IMR-90 (cell line): Measurements from ENCODE around the gene AMZ1. TPM values are rescaled to one million over a fixed set of nuclear protein-coding genes. Genes with fewer than 3 reads are reported as not detected.

Experiments
- ATAC-seq: fragments of 200-7000 bp; cut with Tn5 transposase; 2 replicates; pipeline ENCODE4 v1.9.1; 2020; ENCODE audit warnings: low read depth, mild to moderate bottlenecking, moderate library complexity
- BruUV-seq: library from RNA; stranded (reverse); fragments of 400-500 nt; replicated peaks from 2 replicates; lab custom pipeline; 2021; lab: Mats Ljungman, UMichigan
- CTCF ChIA-PET: fragments of 300-600 bp; formaldehyde crosslinking; extraction: SDS; loops from one replicate; lab custom pipeline; 2021; ENCODE audit warnings: antibody characterized with exemption; lab: Yijun Ruan, JAX
- POLR2A ChIA-PET: fragments of 300-600 bp; sonication (Branson Sonifier 250); formaldehyde crosslinking; loops from one replicate; lab custom pipeline; 2022; ENCODE audit warnings: antibody characterized with exemption; ENCODE audit not compliant: unreplicated experiment; lab: Charles Lee
- DNase-seq: peaks from one replicate; pipeline ENCODE4 v3.0.0; 2013
- H2AFZ ChIP-seq: replicated peaks from 2 replicates; pipeline ENCODE3; 2013; ENCODE audit warnings: low read length, mild to moderate bottlenecking; ENCODE audit not compliant: poor library complexity
- H2AK5ac ChIP-seq: 2 replicates; pipeline ENCODE4 v1.6.1; 2013; ENCODE audit warnings: low read depth, low read length, inconsistent platforms
- H2AK9ac ChIP-seq: replicated peaks from 2 replicates; pipeline ENCODE3; 2013; ENCODE audit warnings: mild to moderate bottlenecking, low read depth, low read length, moderate library complexity; ENCODE audit not compliant: poor library complexity
- H2BK120ac ChIP-seq: 2 replicates; pipeline ENCODE4 v1.6.1; 2013; ENCODE audit warnings: low read depth, low read length, inconsistent platforms
- H2BK15ac ChIP-seq: 3 replicates; pipeline ENCODE4 v1.6.1; 2013; ENCODE audit warnings: low read depth, low read length, inconsistent platforms
- H2BK20ac ChIP-seq: 2 replicates; pipeline ENCODE4 v1.6.1; 2013; ENCODE audit warnings: low read depth, mild to moderate bottlenecking, inconsistent platforms, low read length, moderate library complexity
- H2BK5ac ChIP-seq: 2 replicates; pipeline ENCODE4 v1.6.1; 2013; ENCODE audit warnings: mild to moderate bottlenecking, low read depth, low read length, inconsistent platforms; ENCODE audit not compliant: poor library complexity, severe bottlenecking
- H3K14ac ChIP-seq: replicated peaks from 2 replicates; pipeline ENCODE4 v1.6.1; 2013; ENCODE audit warnings: low read depth, low read length, inconsistent platforms
- H3K18ac ChIP-seq: 2 replicates; pipeline ENCODE4 v1.6.1; 2013; ENCODE audit warnings: low read depth, low read length, control low read depth
- H3K23ac ChIP-seq: 2 replicates; pipeline ENCODE4 v1.6.1; 2013; ENCODE audit warnings: low read depth, low read length, inconsistent platforms
- H3K27ac ChIP-seq: 2 replicates; pipeline ENCODE4 v1.5.1; 2013; ENCODE audit warnings: mild to moderate bottlenecking, control low read depth, low read length; ENCODE audit not compliant: insufficient read depth
- H3K27me3 ChIP-seq: 2 replicates; pipeline ENCODE4 v1.6.1; 2013; ENCODE audit warnings: low read length; ENCODE audit not compliant: control insufficient read depth, insufficient read depth
- H3K36me3 ChIP-seq: 2 replicates; pipeline ENCODE4 v1.6.1; 2013; ENCODE audit warnings: low read length, mixed read lengths; ENCODE audit not compliant: control insufficient read depth, insufficient read depth
- H3K4ac ChIP-seq: 2 replicates; pipeline ENCODE4 v1.6.1; 2013; ENCODE audit warnings: low read depth, low read length, inconsistent platforms
- H3K4me1 ChIP-seq: 2 replicates; pipeline ENCODE4 v1.6.1; 2013; ENCODE audit warnings: low read length, mixed read lengths; ENCODE audit not compliant: control insufficient read depth, insufficient read depth
- H3K4me2 ChIP-seq: 2 replicates; pipeline ENCODE4 v1.6.1; 2013; ENCODE audit warnings: low read depth, mild to moderate bottlenecking, control low read depth, low read length, moderate library complexity
- H3K4me3 ChIP-seq: 2 replicates; pipeline ENCODE4 v1.5.1; 2013; ENCODE audit warnings: low read depth, mild to moderate bottlenecking, control low read depth, low read length, moderate library complexity; ENCODE audit not compliant: insufficient read depth
- H3K56ac ChIP-seq: 2 replicates; pipeline ENCODE4 v1.6.1; 2013; ENCODE audit warnings: low read length, inconsistent platforms; ENCODE audit not compliant: insufficient read depth; ENCODE audit errors: extremely low read depth
- H3K79me1 ChIP-seq, 2 experiments: 2 replicates each; pipeline ENCODE4 v1.6.1; 2013; ENCODE audit warnings: low read length in 2 of 2, inconsistent platforms in 1 of 2, low read depth in 1 of 2
- H3K9ac ChIP-seq: 2 replicates; pipeline ENCODE4 v1.6.1; 2013; ENCODE audit warnings: low read depth, low read length, control low read depth
- H3K9me1 ChIP-seq: 2 replicates; pipeline ENCODE4 v1.6.1; 2013; ENCODE audit warnings: low read length, inconsistent platforms; ENCODE audit not compliant: insufficient read depth
- H3K9me3 ChIP-seq: 2 replicates; pipeline ENCODE4 v1.6.1; 2013; ENCODE audit warnings: low read length; ENCODE audit not compliant: control insufficient read depth, insufficient read depth
- H4K20me1 ChIP-seq: 2 replicates; pipeline ENCODE4 v1.6.1; 2013; ENCODE audit warnings: low read length, inconsistent platforms; ENCODE audit not compliant: insufficient read depth
- H4K5ac ChIP-seq: 2 replicates; pipeline ENCODE4 v1.6.1; 2013; ENCODE audit warnings: mild to moderate bottlenecking, low read depth, low read length, control low read depth
- H4K8ac ChIP-seq, 2 experiments: 2 replicates each; pipeline ENCODE4 v1.6.1; 2013; ENCODE audit warnings: low read depth in 2 of 2, low read length in 2 of 2, control low read depth in 1 of 2, inconsistent platforms in 1 of 2
- H4K91ac ChIP-seq: 2 replicates; pipeline ENCODE4 v1.6.1; 2013; ENCODE audit warnings: low read depth, low read length, inconsistent platforms; ENCODE audit not compliant: insufficient read depth
- BHLHE40 ChIP-seq: fragments of 150-350 bp; IDR thresholded peaks from 2 replicates; pipeline ENCODE4 v1.6.1; 2016; ENCODE audit warnings: mild to moderate bottlenecking, low read depth, low read length
- FOS ChIP-seq: fragments of 150-350 bp; IDR thresholded peaks from 2 replicates; pipeline ENCODE4 v1.6.1; 2016; ENCODE audit warnings: low read depth, low read length
- MAFK ChIP-seq: IDR thresholded peaks from 2 replicates; pipeline ENCODE4 v1.6.1; 2012; ENCODE audit warnings: low read depth, low read length, improper control_type of control experiment
- MAZ ChIP-seq: IDR thresholded peaks from 2 replicates; pipeline ENCODE4 v1.6.1; 2012; ENCODE audit warnings: low read depth, mild to moderate bottlenecking, low read length, improper control_type of control experiment, moderate library complexity, borderline replicate concordance
- POLR2A ChIP-seq: IDR thresholded peaks from 2 replicates; pipeline ENCODE4 v1.6.1; 2012; ENCODE audit warnings: mild to moderate bottlenecking, low read depth, low read length
- RAD21 ChIP-seq: IDR thresholded peaks from 2 replicates; pipeline ENCODE4 v1.6.1; 2012; ENCODE audit warnings: low read length, improper control_type of control experiment
- SMC3 ChIP-seq: fragments of 150-350 bp; IDR thresholded peaks from 2 replicates; pipeline ENCODE4 v1.6.1; 2016; ENCODE audit warnings: low read depth, mild to moderate bottlenecking, antibody characterized with exemption, low read length, moderate library complexity
- WGBS, 2 experiments: methylation state at CpG; one replicate each; pipeline versions ENCODE4 v1.1.5 to v1.1.7; 2013; ENCODE audit warnings: missing lambda C conversion rate in 2 of 2; ENCODE audit not compliant: insufficient read length in 1 of 2; ENCODE audit errors: extremely low coverage in 2 of 2; 5-methylcytosine and 5-hydroxymethylcytosine counted together
- dilution Hi-C: fragments of 300-500 bp; cut with HindIII; formaldehyde crosslinking; loops from one replicate; pipeline ENCODE4 v1.14.3; 2018; ENCODE audit warnings: low sequenced_read_pairs; ENCODE audit not compliant: unreplicated experiment
- in situ Hi-C: fragments of 300-500 bp; cut with MboI; formaldehyde crosslinking; loops from 3 replicates; pipeline ENCODE4 v1.14.3; 2019; ENCODE audit warnings: low sequenced_read_pairs, inconsistent platforms, mixed read lengths
- intact Hi-C: fragments of 100-400 bp; cut with micrococcal nuclease; formaldehyde crosslinking; loops from 2 replicates; pipeline ENCODE4 v1.10.0; 2022
- polyA plus RNA-seq, 3 experiments: library from polyadenylated mRNA; depleted of rRNA; stranded (reverse); fragments of >200 nt; gene quantifications; 2 replicates each; pipeline ENCODE4 v1.2.3, GENCODE V29; 2012; ENCODE audit warnings: low replicate concordance in 1 of 3
- total RNA-seq: library from RNA; depleted of rRNA; stranded (reverse); fragments of >200 nt; gene quantifications from 2 replicates; pipeline ENCODE4 v1.2.3, GENCODE V29; 2012
- TF ChIP-seq, protein P1 (sequence below): conservative IDR thresholded peaks from 2 replicates; pipeline ENCODE4 v1.5.1; 2012; ENCODE audit warnings: mild to moderate bottlenecking, low read depth, low read length, improper control_type of control experiment
- TF ChIP-seq, protein P2 (sequence below): fragments of 150-350 bp; IDR thresholded peaks from 2 replicates; pipeline ENCODE4 v1.6.1; 2017; ENCODE audit warnings: mild to moderate bottlenecking, antibody characterized with exemption, low read length, low read depth

The AMZ1 gene
- total and polyA plus RNA-seq, 2 of the 4 experiments (the other 2 are of a cell fraction) = 0.54 to 1.6 TPM

DNA sequence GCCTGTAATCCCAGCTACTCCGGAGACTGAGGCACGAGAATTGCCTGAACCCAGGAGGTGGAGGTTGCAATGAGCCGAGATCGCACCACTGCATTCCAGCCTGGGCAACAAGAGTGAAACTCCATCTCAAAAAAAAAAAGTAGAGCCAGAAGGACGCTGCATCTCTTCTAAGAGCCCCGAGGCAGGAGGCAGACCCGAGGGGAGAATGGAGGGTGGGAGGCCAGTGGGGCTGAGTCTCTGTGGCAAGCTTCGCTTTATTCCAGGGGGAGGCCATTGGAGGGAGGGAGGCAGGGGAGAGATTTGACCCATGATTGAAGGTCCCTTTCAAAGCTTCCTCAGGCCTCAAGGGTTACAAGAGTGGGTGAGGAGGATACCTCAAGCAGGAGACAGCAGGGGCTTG is 37.6 kb upstream of the AMZ1 start:
- H3K4ac ChIP-seq = no peak overlapping the region
- no peak overlapping the region for H2BK5ac ChIP-seq
- H3K4me1 ChIP-seq = peaks cover 1% of the 10 kb centered on the region
- no peak overlapping the region for H3K9ac ChIP-seq
- 89% methylated on average over 5 of the region's 8 CpGs; no CpG with 5 or more reads in 1 of the 2 experiments for WGBS, 2 experiments
- DNase-seq (no peak), ATAC-seq (no peak)
- H3K4me3 ChIP-seq = no peak overlapping the region
- no peaks in the 10 kb centered on the region for H3K9me3 ChIP-seq
- H3K36me3 ChIP-seq = peaks cover 56% of the 10 kb centered on the region
- in situ Hi-C loops = no loop called here
- H3K23ac ChIP-seq = no peak overlapping the region
- no peak overlapping the region for H4K8ac ChIP-seq
- H2BK20ac ChIP-seq = no peak overlapping the region
- H3K18ac ChIP-seq = no peak overlapping the region
- no peak overlapping the region for H3K14ac ChIP-seq
- no peak overlapping the region for H2AFZ ChIP-seq
- ChIA-PET POLR2A (no interaction called here), CTCF (no interaction called here)
- H3K9me1 ChIP-seq = no peaks in the 10 kb centered on the region
- H3K4me2 ChIP-seq = no peak overlapping the region
- H4K20me1 ChIP-seq = peaks cover 37% of the 10 kb centered on the region
- H3K27ac ChIP-seq = no peak overlapping the region
- no peaks in the 10 kb centered on the region for H3K27me3 ChIP-seq
- no peak overlapping the region for H2BK15ac ChIP-seq
- intact Hi-C loops = no loop called here
- H2AK5ac ChIP-seq = no peak overlapping the region
- BruUV-seq = no TSS peak
- no peak overlapping the region for H3K56ac ChIP-seq
- H3K79me1 ChIP-seq = peaks cover 7 to 48% of the 10 kb centered on the region in 2 experiments
- no peak overlapping the region for H2BK120ac ChIP-seq
- H4K91ac ChIP-seq = no peak overlapping the region
- TF ChIP-seq MAFK (no peak), SMC3 (no peak), MAZ (no peak), RAD21 (no peak), FOS (no peak), BHLHE40 (no peak), POLR2A (no peak)
- TF ChIP-seq, protein P1, sequence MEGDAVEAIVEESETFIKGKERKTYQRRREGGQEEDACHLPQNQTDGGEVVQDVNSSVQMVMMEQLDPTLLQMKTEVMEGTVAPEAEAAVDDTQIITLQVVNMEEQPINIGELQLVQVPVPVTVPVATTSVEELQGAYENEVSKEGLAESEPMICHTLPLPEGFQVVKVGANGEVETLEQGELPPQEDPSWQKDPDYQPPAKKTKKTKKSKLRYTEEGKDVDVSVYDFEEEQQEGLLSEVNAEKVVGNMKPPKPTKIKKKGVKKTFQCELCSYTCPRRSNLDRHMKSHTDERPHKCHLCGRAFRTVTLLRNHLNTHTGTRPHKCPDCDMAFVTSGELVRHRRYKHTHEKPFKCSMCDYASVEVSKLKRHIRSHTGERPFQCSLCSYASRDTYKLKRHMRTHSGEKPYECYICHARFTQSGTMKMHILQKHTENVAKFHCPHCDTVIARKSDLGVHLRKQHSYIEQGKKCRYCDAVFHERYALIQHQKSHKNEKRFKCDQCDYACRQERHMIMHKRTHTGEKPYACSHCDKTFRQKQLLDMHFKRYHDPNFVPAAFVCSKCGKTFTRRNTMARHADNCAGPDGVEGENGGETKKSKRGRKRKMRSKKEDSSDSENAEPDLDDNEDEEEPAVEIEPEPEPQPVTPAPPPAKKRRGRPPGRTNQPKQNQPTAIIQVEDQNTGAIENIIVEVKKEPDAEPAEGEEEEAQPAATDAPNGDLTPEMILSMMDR = no peak
- TF ChIP-seq, protein P2, sequence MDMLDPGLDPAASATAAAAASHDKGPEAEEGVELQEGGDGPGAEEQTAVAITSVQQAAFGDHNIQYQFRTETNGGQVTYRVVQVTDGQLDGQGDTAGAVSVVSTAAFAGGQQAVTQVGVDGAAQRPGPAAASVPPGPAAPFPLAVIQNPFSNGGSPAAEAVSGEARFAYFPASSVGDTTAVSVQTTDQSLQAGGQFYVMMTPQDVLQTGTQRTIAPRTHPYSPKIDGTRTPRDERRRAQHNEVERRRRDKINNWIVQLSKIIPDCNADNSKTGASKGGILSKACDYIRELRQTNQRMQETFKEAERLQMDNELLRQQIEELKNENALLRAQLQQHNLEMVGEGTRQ = no peak
- H2AK9ac ChIP-seq = no peak overlapping the region
- H4K5ac ChIP-seq = no peak overlapping the region
- dilution Hi-C loops = no loop called here
